Skeletal muscle tissue (tissue), 4 donors: Measurements from ENCODE around the gene JARID2. TPM values are rescaled to one million over a fixed set of nuclear protein-coding genes. Genes with fewer than 3 reads are reported as not detected.

Experiments used
- H3K27ac ChIP-seq: one replicate; pipeline ENCODE4 v1.7.0; 2013; ENCODE audit warnings: mild to moderate bottlenecking, low read depth, low read length, inconsistent platforms
- H3K27me3 ChIP-seq, 3 donors: one replicate each; pipeline ENCODE4 v1.7.0; 2013; ENCODE audit warnings: low read length in 3 of 3; ENCODE audit not compliant: control insufficient read depth in 3 of 3, insufficient read depth in 3 of 3
- H3K36me3 ChIP-seq, 3 donors: one replicate each; pipeline ENCODE4 v1.7.0; 2013; ENCODE audit warnings: low read length in 3 of 3; ENCODE audit not compliant: control insufficient read depth in 3 of 3, insufficient read depth in 3 of 3
- H3K4me1 ChIP-seq, 3 donors: one replicate each; pipeline ENCODE4 v1.7.0; 2013; ENCODE audit warnings: low read length in 3 of 3, mild to moderate bottlenecking in 3 of 3; ENCODE audit not compliant: control insufficient read depth in 3 of 3, insufficient read depth in 3 of 3
- H3K4me3 ChIP-seq, 3 donors: one replicate each; pipeline ENCODE4 v1.7.0; 2013; ENCODE audit warnings: low read length in 3 of 3
- H3K9ac ChIP-seq, 3 donors: one replicate each; pipeline ENCODE4 v1.7.0; 2013; ENCODE audit warnings: low read length in 3 of 3, mild to moderate bottlenecking in 3 of 3, moderate library complexity in 2 of 3, low read depth in 1 of 3
- H3K9me3 ChIP-seq, 3 donors: one replicate each; pipeline ENCODE4 v1.7.0; 2013; ENCODE audit warnings: low read length in 3 of 3; ENCODE audit not compliant: control insufficient read depth in 3 of 3
- total RNA-seq: library from RNA; depleted of rRNA; stranded (reverse); fragments of >200 nt; gene quantifications from one replicate; pipeline ENCODE4 v1.2.3, GENCODE V29; 2014
- donor health status: Osteomylitis.

Gene JARID2
- total RNA-seq, 1 donor from 2014 or later: 12.0 TPM

DNA sequence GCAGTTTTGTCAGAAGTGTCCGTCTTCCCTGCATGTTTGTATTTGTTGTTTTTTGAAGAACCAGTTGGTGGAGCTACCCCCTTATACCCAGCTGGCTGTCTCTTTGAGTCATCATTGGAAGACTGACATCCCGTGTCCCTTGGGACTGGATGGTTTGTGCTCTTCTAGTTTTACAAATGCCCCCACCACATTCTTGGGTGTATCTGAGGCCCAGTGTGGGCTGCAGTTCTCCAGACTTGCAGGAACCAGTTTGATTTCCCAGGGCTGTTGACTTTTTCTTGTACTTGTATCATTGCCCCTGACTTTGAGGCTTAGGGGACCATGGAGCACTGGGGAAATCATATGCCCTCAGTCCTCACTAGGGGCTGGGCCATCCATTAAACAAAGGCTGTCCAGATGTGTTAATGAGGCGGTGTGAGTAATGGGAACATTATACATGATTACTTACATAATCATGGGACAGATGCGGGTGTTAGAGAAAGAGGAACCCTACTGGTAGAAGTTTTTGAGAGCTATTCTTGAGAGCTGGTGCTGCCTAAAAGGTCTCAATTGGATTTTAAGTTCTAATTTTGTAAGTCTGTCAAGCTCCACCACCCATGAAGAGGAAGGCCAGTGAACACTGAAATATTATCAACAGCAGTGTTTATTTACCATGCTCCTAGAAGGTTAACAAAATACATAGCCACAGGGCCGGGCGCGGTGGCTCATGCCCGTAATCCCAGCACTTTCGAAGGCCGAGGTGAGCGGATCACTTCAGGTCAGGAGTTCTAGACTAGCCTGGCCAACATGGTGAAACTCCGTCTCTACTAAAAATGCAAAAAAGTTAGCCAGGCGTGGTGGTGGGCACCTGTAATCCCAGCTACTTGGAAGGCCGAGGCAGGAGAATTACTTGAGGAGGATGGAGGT is 8.5 kb downstream of the JARID2 start:
- Histone ChIP-seq H3K4me1 (peaks cover 52 to 64% (median 62%) of the 10 kb centered on the region in 3 donors), H3K36me3 (no peaks in the 10 kb centered on the region), H3K27me3 (no peaks in the 10 kb centered on the region), H3K9me3 (no peaks in the 10 kb centered on the region), H3K4me3 (no peak overlapping the region), H3K9ac (no peak overlapping the region), H3K27ac (peak overlapping the region; percentile 10)

DNA sequence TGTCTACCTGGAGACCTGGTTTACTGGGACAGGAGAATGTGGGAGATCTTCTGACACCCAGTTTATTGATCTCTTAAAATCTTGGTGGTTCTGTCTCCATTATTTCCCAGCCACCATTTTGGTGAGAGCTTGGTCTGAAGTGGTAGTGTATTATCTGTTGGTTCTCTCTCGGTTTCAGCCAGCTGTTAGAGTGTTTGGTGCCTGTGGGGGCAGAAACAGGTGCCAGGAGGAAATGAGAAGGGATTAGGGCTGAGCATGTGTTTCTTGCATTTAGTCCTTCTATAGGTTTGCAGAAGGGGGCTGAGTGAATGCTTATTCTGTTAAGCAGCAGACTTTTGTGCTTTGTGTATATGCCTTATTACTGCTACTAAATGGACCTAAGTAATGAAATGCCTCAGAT is 9.6 kb downstream of the JARID2 start:
- Histone ChIP-seq H3K36me3 (no peaks in the 10 kb centered on the region), H3K27ac (peak overlapping the region; percentile 82), H3K4me1 (peaks cover 58 to 69% (median 69%) of the 10 kb centered on the region in 3 donors), H3K9me3 (no peaks in the 10 kb centered on the region), H3K27me3 (no peaks in the 10 kb centered on the region), H3K4me3 (no peak overlapping the region), H3K9ac (peak overlapping the region in 1 of 3 donors; percentile 64)

DNA sequence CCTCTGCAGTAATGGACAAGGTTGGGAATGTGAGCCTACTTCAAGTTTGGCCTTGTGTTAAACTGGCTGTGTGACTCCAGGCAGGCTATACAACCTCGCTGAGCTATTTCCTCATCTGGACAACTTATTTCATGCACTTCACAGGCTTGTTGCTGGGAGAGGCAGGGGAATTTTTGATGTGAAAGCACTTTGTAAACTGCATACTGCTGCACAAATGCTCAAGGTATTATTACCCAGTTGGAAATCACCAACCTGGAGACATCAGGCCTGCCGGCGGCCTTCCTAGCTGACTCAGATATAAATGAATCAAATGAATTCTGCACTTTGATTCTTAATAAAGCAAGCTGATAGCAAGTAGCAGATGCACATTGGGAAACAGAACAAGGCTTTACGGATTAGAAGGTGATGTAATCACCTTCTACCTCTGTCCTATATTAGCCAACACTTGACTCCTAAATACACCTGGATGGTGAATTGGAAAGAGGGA is 10.1 kb downstream of the JARID2 start:
- H3K4me3 ChIP-seq: no peak overlapping the region
- H3K4me1 ChIP-seq: peaks cover 62 to 73% (median 72%) of the 10 kb centered on the region in 3 donors
- H3K27ac ChIP-seq: peak overlapping the region; percentile 82

DNA sequence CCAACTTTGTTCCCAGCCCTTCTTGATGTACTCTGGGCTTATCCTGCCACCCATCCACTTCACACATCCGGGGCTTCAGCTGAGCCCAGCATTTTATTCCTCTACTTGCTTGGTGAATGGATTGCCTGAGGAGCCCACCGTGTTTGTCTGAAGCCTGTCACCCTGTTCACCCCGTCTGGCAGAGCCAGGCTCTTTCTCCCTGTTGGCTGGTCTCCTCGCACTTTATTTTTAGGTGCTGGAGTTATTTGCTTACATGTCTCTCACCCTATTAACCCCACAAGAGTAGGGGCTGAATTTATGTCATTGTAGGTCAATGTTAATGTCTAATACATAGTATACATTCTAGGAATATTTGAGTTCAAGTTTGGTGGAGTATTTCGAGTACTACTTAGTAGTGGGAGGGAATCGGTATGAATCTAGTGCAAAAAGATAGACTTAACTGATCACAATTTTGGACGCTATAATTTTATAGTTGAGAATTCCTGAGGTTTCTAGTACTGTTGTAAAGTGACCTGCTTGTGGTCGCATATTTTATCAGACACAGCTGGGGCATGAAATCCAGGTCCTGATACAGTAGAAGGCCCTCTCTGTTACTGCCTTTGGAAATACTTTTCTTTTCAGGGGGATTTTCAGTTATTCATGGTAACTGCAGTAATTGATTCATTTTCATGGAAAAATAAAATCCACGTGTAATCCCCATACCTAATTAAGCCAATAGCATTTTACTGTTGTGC is 10.8 kb downstream of the JARID2 start:
- peak overlapping the region; percentile 82 for H3K27ac ChIP-seq
- peaks cover 61 to 72% (median 70%) of the 10 kb centered on the region in 3 donors for H3K4me1 ChIP-seq
- H3K27me3 ChIP-seq: no peaks in the 10 kb centered on the region
- H3K9ac ChIP-seq: peak overlapping the region; percentile 47 to 64 (median 63)
- no peaks in the 10 kb centered on the region for H3K9me3 ChIP-seq
- no peaks in the 10 kb centered on the region for H3K36me3 ChIP-seq
- H3K4me3 ChIP-seq: peak overlapping the region in 1 of 3 donors; percentile 36

More for the DNA sequence above, 10.1 kb downstream of the JARID2 start:
- peak overlapping the region; percentile 47 to 64 (median 63) for H3K9ac ChIP-seq
- no peaks in the 10 kb centered on the region for H3K27me3 ChIP-seq
- no peaks in the 10 kb centered on the region for H3K9me3 ChIP-seq
- H3K36me3 ChIP-seq: no peaks in the 10 kb centered on the region

DNA sequence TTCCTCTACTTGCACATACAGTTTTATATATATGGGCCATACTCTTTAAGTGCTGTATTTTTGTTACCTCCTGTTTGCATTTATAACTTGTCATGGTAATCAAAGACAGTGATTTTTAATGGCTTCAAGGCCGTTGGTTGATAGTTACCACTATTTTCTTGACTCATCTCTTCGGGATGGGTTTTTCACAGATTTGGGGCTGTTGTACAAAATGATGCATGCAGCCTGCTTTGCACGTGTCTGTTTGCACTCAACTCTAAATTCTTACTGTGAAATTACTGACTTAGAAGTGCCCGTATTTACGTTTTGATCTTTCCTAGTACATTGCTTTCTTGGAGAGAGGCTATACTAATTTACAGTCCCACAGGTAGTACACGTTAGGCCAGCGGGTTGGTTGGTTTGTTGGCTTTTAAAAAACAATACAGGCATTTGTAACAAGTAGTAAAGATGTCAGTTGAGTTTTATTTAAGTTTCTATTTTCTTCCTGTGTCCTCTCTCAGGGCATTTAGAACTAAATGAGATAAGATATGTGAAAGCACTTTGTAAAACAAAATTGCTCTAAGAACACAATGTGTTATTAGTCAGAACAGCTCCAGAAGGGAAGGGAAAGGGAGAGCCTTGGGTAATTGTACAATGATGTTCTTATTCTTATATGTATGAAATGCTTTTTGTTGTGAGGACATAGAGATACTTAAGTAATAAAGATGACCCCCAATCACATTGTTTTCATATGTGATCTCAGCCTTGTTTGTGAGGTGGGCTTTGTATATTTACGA is 11.7 kb downstream of the JARID2 start:
- Histone ChIP-seq H3K27me3 (no peaks in the 10 kb centered on the region), H3K27ac (no peak overlapping the region), H3K4me3 (no peak overlapping the region), H3K4me1 (peaks cover 61 to 72% (median 65%) of the 10 kb centered on the region in 3 donors), H3K9ac (peak overlapping the region in 1 of 3 donors; percentile 64), H3K36me3 (no peaks in the 10 kb centered on the region), H3K9me3 (no peaks in the 10 kb centered on the region)

DNA sequence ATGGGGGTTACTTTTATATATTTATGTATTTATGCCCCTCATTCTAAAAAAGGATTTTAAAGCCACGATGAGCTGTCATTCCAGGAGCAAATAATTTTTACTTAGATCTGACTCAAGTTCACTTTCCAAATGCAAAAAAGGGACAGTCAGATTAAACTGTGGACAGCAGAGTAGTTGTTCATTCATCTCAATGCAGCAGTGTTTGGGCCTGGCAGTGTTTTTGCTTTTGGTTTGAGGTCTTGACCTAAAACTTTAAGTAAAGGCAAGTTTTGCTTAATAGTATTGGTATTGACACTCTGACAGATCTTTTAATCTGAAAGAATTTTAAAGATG is 13.9 kb downstream of the JARID2 start:
- peaks cover 64 to 80% (median 69%) of the 10 kb centered on the region in 3 donors for H3K4me1 ChIP-seq
- H3K36me3 ChIP-seq: no peaks in the 10 kb centered on the region
- H3K9me3 ChIP-seq: no peaks in the 10 kb centered on the region
- H3K9ac ChIP-seq: no peak overlapping the region
- no peaks in the 10 kb centered on the region for H3K27me3 ChIP-seq
- no peak overlapping the region for H3K27ac ChIP-seq
- H3K4me3 ChIP-seq: no peak overlapping the region

DNA sequence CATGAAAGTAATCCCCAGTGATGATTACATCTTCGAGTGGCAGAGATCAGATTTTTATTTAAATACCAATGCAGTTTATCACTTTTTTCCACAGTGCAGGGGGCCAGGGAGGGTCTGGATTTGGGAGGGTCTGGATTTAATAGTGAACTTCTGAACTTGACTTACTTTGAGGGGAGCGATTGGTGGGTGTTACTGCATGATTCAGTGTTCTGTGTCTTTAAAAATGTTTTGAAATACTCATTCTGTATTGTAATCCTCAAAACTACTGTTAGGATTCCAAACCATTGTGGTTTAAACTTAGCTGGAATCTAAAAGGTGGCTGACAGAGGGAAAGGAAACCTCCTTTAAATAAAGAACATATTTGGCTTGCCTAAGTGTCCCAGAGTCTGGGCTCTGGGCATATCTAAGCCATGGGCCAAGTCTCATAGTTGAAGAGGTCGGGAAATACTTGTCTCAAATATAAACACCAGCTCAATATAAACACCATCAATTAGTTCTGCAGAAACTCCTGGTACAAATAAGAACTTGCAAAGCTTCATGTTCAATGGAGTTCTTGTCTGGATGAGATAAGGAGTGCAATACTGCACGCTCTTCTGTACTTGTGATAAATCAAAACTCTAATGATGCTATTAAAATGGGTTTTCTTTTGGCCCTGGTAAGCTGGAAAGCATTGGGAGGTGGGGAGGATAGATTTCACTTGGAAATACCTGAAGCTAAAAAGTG is 14.4 kb downstream of the JARID2 start:
- no peaks in the 10 kb centered on the region for H3K9me3 ChIP-seq
- H3K4me3 ChIP-seq: no peak overlapping the region
- H3K27ac ChIP-seq: no peak overlapping the region
- H3K36me3 ChIP-seq: no peaks in the 10 kb centered on the region
- H3K4me1 ChIP-seq: peaks cover 68 to 83% (median 73%) of the 10 kb centered on the region in 3 donors
- no peaks in the 10 kb centered on the region for H3K27me3 ChIP-seq
- peak overlapping the region in 2 of 3 donors; percentile 14 to 26 for H3K9ac ChIP-seq

DNA sequence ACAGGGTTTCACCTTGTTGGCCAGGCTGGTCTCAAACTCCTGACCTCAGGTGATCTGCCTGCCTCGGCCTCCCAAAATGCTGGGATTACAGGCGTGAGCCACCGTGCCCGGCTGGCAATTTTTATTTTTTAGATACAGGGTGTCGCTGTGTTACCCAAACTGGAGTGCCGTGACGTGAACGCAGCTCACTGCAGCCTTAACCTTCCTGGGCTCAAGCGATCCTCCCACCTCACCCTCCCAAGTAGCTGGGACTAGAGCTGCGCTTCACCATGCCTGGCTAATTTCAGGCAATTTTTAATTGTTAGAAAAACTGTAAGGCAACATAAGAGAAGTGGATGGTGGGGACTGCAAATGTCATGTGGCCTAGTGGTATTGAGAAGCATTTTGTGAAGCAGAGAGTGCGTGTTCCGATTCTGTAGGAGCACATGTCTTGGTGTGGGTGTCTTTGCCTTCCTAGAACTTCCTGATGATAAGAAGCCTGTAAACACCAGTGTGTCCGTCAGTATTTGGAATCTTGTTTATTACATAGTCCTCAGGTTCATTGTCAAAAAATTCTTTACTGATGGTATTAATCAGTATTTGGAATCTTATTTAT is 18.0 kb downstream of the JARID2 start:
- no peaks in the 10 kb centered on the region for H3K9me3 ChIP-seq
- peaks cover 76 to 82% (median 79%) of the 10 kb centered on the region in 3 donors for H3K4me1 ChIP-seq
- H3K9ac ChIP-seq: no peak overlapping the region
- no peak overlapping the region for H3K27ac ChIP-seq
- no peaks in the 10 kb centered on the region for H3K36me3 ChIP-seq
- H3K4me3 ChIP-seq: no peak overlapping the region
- H3K27me3 ChIP-seq: no peaks in the 10 kb centered on the region

DNA sequence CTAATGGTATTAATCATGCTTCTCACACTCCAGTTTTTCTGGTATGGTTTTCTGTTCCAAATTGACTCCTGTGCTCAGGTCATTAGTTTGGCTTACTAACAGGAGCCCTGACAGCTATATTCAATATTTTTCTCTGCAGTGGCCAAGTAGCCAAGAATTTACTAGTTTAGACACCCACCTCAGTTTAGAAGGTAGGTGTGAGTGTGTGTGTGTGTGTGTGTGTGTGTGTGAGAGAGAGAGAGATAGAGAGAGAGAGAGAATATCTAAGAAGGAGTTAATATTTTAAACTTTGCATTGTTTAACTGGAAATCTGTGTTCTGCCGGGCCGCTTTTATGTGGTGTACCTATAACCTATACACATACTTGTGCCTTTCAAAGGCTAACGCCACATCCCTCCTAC is 18.5 kb downstream of the JARID2 start:
- peaks cover 74 to 79% (median 77%) of the 10 kb centered on the region in 3 donors for H3K4me1 ChIP-seq

More for the DNA sequence above, 18.5 kb downstream of the JARID2 start:
- Histone ChIP-seq H3K4me3 (no peak overlapping the region), H3K27ac (peak overlapping the region; percentile 71), H3K36me3 (no peaks in the 10 kb centered on the region), H3K9me3 (no peaks in the 10 kb centered on the region), H3K27me3 (no peaks in the 10 kb centered on the region), H3K9ac (peak overlapping the region in 2 of 3 donors; percentile 66 to 71)
